OCI-LY1 (cell line): ENCODE data around the gene GABBR2.

Experiments
- H2AFZ ChIP-seq: fragments of 200-600 bp; sonication (generic), shearing (Covaris generic); 2 replicates; pipeline ENCODE4 v1.6.0; 2014; ENCODE audit warnings: antibody characterized with exemption, mild to moderate bottlenecking, low read length
- H3F3A ChIP-seq: fragments of 200-600 bp; sonication (generic), shearing (Covaris generic); 2 replicates; pipeline ENCODE4 v1.6.0; 2014; ENCODE audit warnings: mild to moderate bottlenecking, antibody characterized with exemption, low read length, moderate library complexity; ENCODE audit not compliant: insufficient read depth
- H3K27ac ChIP-seq: fragments of 200-600 bp; sonication (generic); 2 replicates; pipeline ENCODE4 v1.5.1; 2014; ENCODE audit warnings: low read length, mixed run types, mild to moderate bottlenecking, low read depth; ENCODE audit not compliant: poor library complexity, severe bottlenecking
- H3K27me3 ChIP-seq: fragments of 200-600 bp; sonication (generic); 2 replicates; pipeline ENCODE4 v1.6.0; 2014; ENCODE audit warnings: antibody characterized with exemption, mild to moderate bottlenecking, low read length, moderate library complexity; ENCODE audit not compliant: insufficient read depth
- H3K36me3 ChIP-seq: fragments of 200-600 bp; sonication (generic); 2 replicates; pipeline ENCODE4 v1.6.1; 2014; ENCODE audit warnings: mild to moderate bottlenecking, antibody characterized with exemption, low read length, moderate library complexity, mixed read lengths; ENCODE audit not compliant: insufficient read depth
- H3K4me1 ChIP-seq: fragments of 200-600 bp; sonication (generic); 2 replicates; pipeline ENCODE4 v1.5.1; 2014; ENCODE audit warnings: mild to moderate bottlenecking, low read length, moderate library complexity; ENCODE audit not compliant: insufficient read depth, severe bottlenecking
- H3K4me2 ChIP-seq: fragments of 200-600 bp; sonication (generic), shearing (Covaris generic); 2 replicates; pipeline ENCODE4 v1.6.1; 2014; ENCODE audit warnings: low read length
- H3K4me3 ChIP-seq: fragments of 200-600 bp; sonication (generic); 2 replicates; pipeline ENCODE4 v1.5.1; 2014; ENCODE audit warnings: low read length, low read depth, mild to moderate bottlenecking, mixed read lengths; ENCODE audit not compliant: poor library complexity, severe bottlenecking
- H3K79me2 ChIP-seq: fragments of 200-600 bp; shearing (Covaris generic); 2 replicates; pipeline ENCODE4 v1.6.1; 2016; ENCODE audit warnings: mixed run types, low read length, mixed read lengths; ENCODE audit not compliant: insufficient read depth
- H3K9ac ChIP-seq: fragments of 200-600 bp; sonication (generic), shearing (Covaris generic); 2 replicates; pipeline ENCODE4 v1.6.1; 2014; ENCODE audit warnings: mild to moderate bottlenecking, low read length, mixed read lengths
- H3K9me2 ChIP-seq: fragments of 200-600 bp; sonication (generic), shearing (Covaris generic); 2 replicates; pipeline ENCODE4 v1.6.1; 2014; ENCODE audit warnings: low read depth, mild to moderate bottlenecking, low read length, mixed read lengths
- H3K9me3 ChIP-seq: fragments of 200-600 bp; shearing (Covaris generic); 2 replicates; pipeline ENCODE4 v1.6.1; 2014; ENCODE audit warnings: low read length, mixed read lengths
- H4K20me1 ChIP-seq: fragments of 200-600 bp; sonication (generic), shearing (Covaris generic); 2 replicates; pipeline ENCODE4 v1.6.0; 2016; ENCODE audit warnings: mild to moderate bottlenecking, low read length; ENCODE audit not compliant: insufficient read depth
- EZH2 ChIP-seq: fragments of 200-600 bp; sonication (generic), shearing (Covaris generic); IDR thresholded peaks from 2 replicates; pipeline ENCODE4 v1.8.0; 2017; ENCODE audit warnings: borderline replicate concordance, mixed run types, mild to moderate bottlenecking, antibody characterized with exemption, low read length, moderate library complexity, mixed read lengths
- TF ChIP-seq, protein P1 (sequence below): fragments of 200-600 bp; sonication (generic), shearing (Covaris generic); IDR thresholded peaks from 2 replicates; pipeline ENCODE4 v1.5.1; 2017; ENCODE audit warnings: mild to moderate bottlenecking, antibody characterized with exemption, low read length, moderate library complexity, mixed read lengths

The GABBR2 gene

DNA sequence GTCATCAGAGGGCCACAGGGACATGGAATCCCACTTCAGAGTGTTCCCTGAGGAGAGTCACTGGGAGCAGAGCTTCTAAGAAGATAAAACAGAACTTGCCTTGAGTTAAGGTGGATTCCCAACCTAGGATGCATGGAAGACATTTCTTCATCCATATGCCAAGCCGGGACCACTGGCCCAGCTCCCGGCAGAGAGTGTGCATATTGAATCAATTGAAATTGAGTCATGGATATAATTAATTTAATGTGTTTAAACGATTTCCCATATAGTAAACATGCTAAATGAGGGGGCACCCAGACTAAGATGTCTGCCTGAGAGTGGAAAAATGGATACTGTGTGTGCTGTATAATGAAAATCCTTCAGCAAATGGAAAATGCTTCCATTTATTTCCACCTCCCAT, 258.9 kb downstream of the GABBR2 start:
- Histone ChIP-seq H3K9me2 (no peaks in the 10 kb centered on the region), H3K4me2 (no peak overlapping the region)
- TF ChIP-seq, protein P1, sequence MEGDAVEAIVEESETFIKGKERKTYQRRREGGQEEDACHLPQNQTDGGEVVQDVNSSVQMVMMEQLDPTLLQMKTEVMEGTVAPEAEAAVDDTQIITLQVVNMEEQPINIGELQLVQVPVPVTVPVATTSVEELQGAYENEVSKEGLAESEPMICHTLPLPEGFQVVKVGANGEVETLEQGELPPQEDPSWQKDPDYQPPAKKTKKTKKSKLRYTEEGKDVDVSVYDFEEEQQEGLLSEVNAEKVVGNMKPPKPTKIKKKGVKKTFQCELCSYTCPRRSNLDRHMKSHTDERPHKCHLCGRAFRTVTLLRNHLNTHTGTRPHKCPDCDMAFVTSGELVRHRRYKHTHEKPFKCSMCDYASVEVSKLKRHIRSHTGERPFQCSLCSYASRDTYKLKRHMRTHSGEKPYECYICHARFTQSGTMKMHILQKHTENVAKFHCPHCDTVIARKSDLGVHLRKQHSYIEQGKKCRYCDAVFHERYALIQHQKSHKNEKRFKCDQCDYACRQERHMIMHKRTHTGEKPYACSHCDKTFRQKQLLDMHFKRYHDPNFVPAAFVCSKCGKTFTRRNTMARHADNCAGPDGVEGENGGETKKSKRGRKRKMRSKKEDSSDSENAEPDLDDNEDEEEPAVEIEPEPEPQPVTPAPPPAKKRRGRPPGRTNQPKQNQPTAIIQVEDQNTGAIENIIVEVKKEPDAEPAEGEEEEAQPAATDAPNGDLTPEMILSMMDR, result no peak
- TF ChIP-seq EZH2, result no peak

DNA sequence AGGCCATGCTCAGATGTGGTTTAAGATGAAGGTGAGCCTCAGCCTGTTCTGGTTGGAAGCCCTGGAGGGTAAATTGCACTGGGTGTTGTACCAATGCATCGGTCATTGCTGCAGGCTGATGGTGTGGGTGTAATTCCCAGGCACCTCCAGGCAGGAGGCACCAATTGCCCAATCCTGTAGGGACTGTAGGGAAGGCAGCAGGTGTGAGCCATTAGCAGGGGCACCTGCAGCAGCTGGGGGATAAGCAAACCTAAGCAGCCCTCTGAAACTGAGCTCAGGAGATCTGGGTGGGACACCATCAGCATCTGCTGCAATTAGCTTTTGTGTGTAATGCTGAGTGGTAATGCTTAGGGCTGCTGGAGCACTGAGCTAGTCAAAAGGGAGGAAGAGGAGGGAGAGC, 263.2 kb downstream of the GABBR2 start:
- no peaks in the 10 kb centered on the region for H3K79me2 ChIP-seq
- H3K27ac ChIP-seq, result no peak overlapping the region
- no peak overlapping the region for H3K4me3 ChIP-seq
- TF ChIP-seq EZH2, result no peak
- TF ChIP-seq, protein P1, result no peak
- H4K20me1 ChIP-seq, result no peaks in the 10 kb centered on the region
- no peak overlapping the region for H2AFZ ChIP-seq
- no peak overlapping the region for H3K9ac ChIP-seq
- no peaks in the 10 kb centered on the region for H3K9me3 ChIP-seq
- H3F3A ChIP-seq, result no peaks in the 10 kb centered on the region
- H3K4me2 ChIP-seq, result no peak overlapping the region
- H3K9me2 ChIP-seq, result no peaks in the 10 kb centered on the region
- H3K36me3 ChIP-seq, result no peaks in the 10 kb centered on the region
- H3K27me3 ChIP-seq, result no peaks in the 10 kb centered on the region
- H3K4me1 ChIP-seq, result no peaks in the 10 kb centered on the region

More for the DNA sequence above, 258.9 kb downstream of the GABBR2 start:
- Histone ChIP-seq H3K4me1 (no peaks in the 10 kb centered on the region), H3K9ac (no peak overlapping the region), H3K9me3 (no peaks in the 10 kb centered on the region), H2AFZ (no peak overlapping the region), H3K36me3 (no peaks in the 10 kb centered on the region), H3K27me3 (no peaks in the 10 kb centered on the region), H3F3A (no peaks in the 10 kb centered on the region), H3K79me2 (no peaks in the 10 kb centered on the region), H3K27ac (no peak overlapping the region), H3K4me3 (no peak overlapping the region), H4K20me1 (no peaks in the 10 kb centered on the region)

DNA sequence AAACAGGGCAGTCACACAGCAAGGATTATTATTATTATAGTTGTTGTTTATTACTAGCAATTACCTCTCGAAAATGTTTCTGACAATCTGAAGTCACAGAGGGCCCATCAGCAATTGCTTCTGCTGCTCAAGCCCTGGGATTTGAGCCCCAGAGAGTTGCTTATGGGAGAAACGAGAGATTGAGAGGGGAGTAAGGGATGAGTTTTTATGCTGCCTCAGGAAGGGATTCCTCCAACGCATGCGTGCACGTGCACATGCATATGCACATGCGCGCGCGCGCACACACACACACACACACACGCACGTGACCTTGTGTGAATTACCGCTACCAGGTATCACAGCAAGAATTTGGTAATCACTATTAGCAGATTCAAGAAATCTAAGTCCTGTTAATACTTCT, 264.1 kb downstream of the GABBR2 start:
- Histone ChIP-seq H3K9ac (no peak overlapping the region), H3K9me2 (no peaks in the 10 kb centered on the region), H3F3A (no peaks in the 10 kb centered on the region), H3K4me1 (no peaks in the 10 kb centered on the region), H3K27ac (no peak overlapping the region), H3K79me2 (no peaks in the 10 kb centered on the region), H3K27me3 (no peaks in the 10 kb centered on the region), H3K9me3 (no peaks in the 10 kb centered on the region), H4K20me1 (no peaks in the 10 kb centered on the region), H2AFZ (no peak overlapping the region), H3K4me3 (no peak overlapping the region), H3K4me2 (no peak overlapping the region), H3K36me3 (no peaks in the 10 kb centered on the region)
- TF ChIP-seq, protein P1, result no peak
- no peak for TF ChIP-seq EZH2
